NCI-H1417 treated with DMSO at 0.1 percent for 48 hours (cell line): Measurements from ENCODE around the gene EID2.

Source experiments
- DNase-seq: peaks from one replicate; lab custom pipeline; 2025; lab: John Stamatoyannopoulos, UW

EID2 gene

GRCh38 chr19:39533791-39534190 is 6.2 kb downstream of the EID2 start:
- no peak for DNase-seq

GRCh38 chr19:39533003-39533512 is 6.9 kb downstream of the EID2 start:
- DNase-seq: no peak

- DNase-seq: peak; percentile 64
Measured at GRCh38 chr19:39532233-39533002, 7.5 kb downstream of the EID2 start, which contains the start of gene EID2B. EID2B (minus strand) TSS chr19:39532852; CDS start chr19:39532802, 50 bp downstream.

GRCh38 chr19:39531834-39532232 is 8.1 kb downstream of the EID2 start:
- DNase-seq: no peak

GRCh38 chr19:39525205-39525604 is 14.8 kb downstream of the EID2 start:
- no peak for DNase-seq

GRCh38 chr19:39524495-39524894 is 15.5 kb downstream of the EID2 start:
- no peak for DNase-seq

GRCh38 chr19:39520541-39521484 is 19.1 kb downstream of the EID2 start:
- no peak for DNase-seq

GRCh38 chr19:39518975-39519374 is 21.0 kb downstream of the EID2 start:
- DNase-seq: no peak

- DNase-seq: no peak
Measured at GRCh38 chr19:39518458-39518857, 21.5 kb downstream of the EID2 start.

- DNase-seq: no peak
Measured at GRCh38 chr19:39517432-39517831, 22.5 kb downstream of the EID2 start.

GRCh38 chr19:39516270-39516669 is 23.7 kb downstream of the EID2 start:
- DNase-seq: no peak

- DNase-seq: no peak
Measured at GRCh38 chr19:39515551-39516191, 24.3 kb downstream of the EID2 start.

GRCh38 chr19:39514840-39515550 is 25.0 kb downstream of the EID2 start, which contains the start of gene SELENOV:
SELENOV (plus strand) TSS chr19:39515139; CDS start chr19:39515213, 74 bp downstream.
- no peak for DNase-seq

GRCh38 chr19:39512988-39513387 is 27.0 kb downstream of the EID2 start:
- no peak for DNase-seq

- no peak for DNase-seq
Measured at GRCh38 chr19:39509233-39509632, 30.7 kb downstream of the EID2 start.

GRCh38 chr19:39508629-39509028 is 31.3 kb downstream of the EID2 start:
- DNase-seq: no peak

GRCh38 chr19:39507715-39508364 is 32.1 kb downstream of the EID2 start:
- DNase-seq: no peak

GRCh38 chr19:39506944-39507714 is 32.8 kb downstream of the EID2 start:
- DNase-seq: peak; percentile 54

GRCh38 chr19:39506598-39506943 is 33.4 kb downstream of the EID2 start:
- no peak for DNase-seq
